OCI-LY7 (cell line): ENCODE results near the gene FRMD3. TPM values are rescaled to one million over a fixed set of nuclear protein-coding genes. Genes with fewer than 3 reads are reported as not detected.

Experiments used
- BruUV-seq: library from RNA; stranded (reverse); fragments of 400-500 nt; replicated peaks from 2 replicates; lab custom pipeline; 2021; lab: Mats Ljungman, UMichigan
- CTCF ChIA-PET: fragments of 300-600 bp; sonication (Branson Sonifier 250); formaldehyde crosslinking; loops from one replicate; lab custom pipeline; 2022; ENCODE audit warnings: antibody characterized with exemption; ENCODE audit not compliant: unreplicated experiment; lab: Charles Lee
- POLR2A ChIA-PET: fragments of 300-600 bp; sonication (Branson Sonifier 250); formaldehyde crosslinking; loops from one replicate; lab custom pipeline; 2022; ENCODE audit warnings: antibody characterized with exemption; lab: Charles Lee
- DNase-seq: peaks from one replicate; pipeline ENCODE4 v3.0.0-alpha.2; 2015; ENCODE audit warnings: low spot score
- H2AFZ ChIP-seq: fragments of 200-600 bp; sonication (generic), shearing (Covaris generic); 2 replicates; pipeline ENCODE4 v1.6.1; 2014; ENCODE audit warnings: mild to moderate bottlenecking, antibody characterized with exemption, low read length, moderate library complexity
- H3K27ac ChIP-seq: fragments of 200-600 bp; sonication (generic); 2 replicates; pipeline ENCODE4 v1.5.1; 2014; ENCODE audit warnings: mixed run types, low read depth, mild to moderate bottlenecking, moderate library complexity, low read length, inconsistent platforms; ENCODE audit not compliant: poor library complexity, severe bottlenecking
- H3K36me3 ChIP-seq: fragments of 200-600 bp; sonication (generic); 2 replicates; pipeline ENCODE4 v1.6.1; 2014; ENCODE audit warnings: mild to moderate bottlenecking, antibody characterized with exemption, low read length, moderate library complexity, mixed read lengths; ENCODE audit not compliant: insufficient read depth
- H3K4me1 ChIP-seq: fragments of 200-600 bp; sonication (generic); 2 replicates; pipeline ENCODE4 v1.5.1; 2014; ENCODE audit warnings: mild to moderate bottlenecking, low read length; ENCODE audit not compliant: insufficient read depth, poor library complexity, severe bottlenecking
- H3K4me2 ChIP-seq: fragments of 200-600 bp; sonication (generic); 2 replicates; pipeline ENCODE4 v1.6.1; 2014; ENCODE audit warnings: mild to moderate bottlenecking, low read length
- H3K4me3 ChIP-seq: fragments of 200-600 bp; sonication (generic); 2 replicates; pipeline ENCODE4 v1.5.1; 2014; ENCODE audit warnings: mild to moderate bottlenecking, low read depth, low read length; ENCODE audit not compliant: poor library complexity, severe bottlenecking
- H3K79me2 ChIP-seq: fragments of 200-600 bp; sonication (generic); 2 replicates; pipeline ENCODE4 v1.6.1; 2016; ENCODE audit warnings: low read depth, mild to moderate bottlenecking, low read length, moderate library complexity, mixed read lengths; ENCODE audit not compliant: insufficient read depth
- H3K9me2 ChIP-seq: fragments of 200-600 bp; sonication (generic); 2 replicates; pipeline ENCODE4 v1.6.1; 2016; ENCODE audit warnings: mild to moderate bottlenecking, low read length, mixed read lengths; ENCODE audit not compliant: insufficient read depth
- H3K9me3 ChIP-seq: fragments of 200-600 bp; sonication (generic); 2 replicates; pipeline ENCODE4 v1.6.1; 2014; ENCODE audit warnings: mild to moderate bottlenecking, mixed run types, low read length, mixed read lengths
- H4K20me1 ChIP-seq: fragments of 200-600 bp; sonication (generic); 2 replicates; pipeline ENCODE4 v1.6.1; 2014; ENCODE audit warnings: mild to moderate bottlenecking, antibody characterized with exemption, low read length, moderate library complexity, mixed read lengths; ENCODE audit not compliant: insufficient read depth
- EZH2phosphoT487 ChIP-seq: fragments of 200-600 bp; sonication (generic); IDR thresholded peaks from 2 replicates; pipeline ENCODE4 v1.6.1; 2018; ENCODE audit warnings: low read depth, borderline replicate concordance, mild to moderate bottlenecking, mixed run types, antibody characterized with exemption, low read length, moderate library complexity, mixed read lengths
- intact Hi-C: fragments of 100-400 bp; cut with micrococcal nuclease; formaldehyde crosslinking; loops from one replicate; pipeline ENCODE4 v1.10.0; 2022; ENCODE audit not compliant: unreplicated experiment
- total RNA-seq, 2 experiments: library from RNA; depleted of rRNA in 1 of 2; stranded (reverse); fragments of >200 nt in 1 of 2; shearing (Covaris generic) in 1 of 2; gene quantifications; 2 replicates each; pipeline ENCODE4 v1.2.3, GENCODE V29; 2014 to 2022
- TF ChIP-seq, protein P1 (sequence below): fragments of 200-600 bp; sonication (generic); conservative IDR thresholded peaks from 2 replicates; pipeline ENCODE4 v1.5.1; 2014; ENCODE audit warnings: mild to moderate bottlenecking, antibody characterized with exemption, low read length, moderate library complexity, mixed read lengths

The FRMD3 gene
- total RNA-seq, 2 experiments from 2014 or later = 0.48 to 1.4 TPM

DNA sequence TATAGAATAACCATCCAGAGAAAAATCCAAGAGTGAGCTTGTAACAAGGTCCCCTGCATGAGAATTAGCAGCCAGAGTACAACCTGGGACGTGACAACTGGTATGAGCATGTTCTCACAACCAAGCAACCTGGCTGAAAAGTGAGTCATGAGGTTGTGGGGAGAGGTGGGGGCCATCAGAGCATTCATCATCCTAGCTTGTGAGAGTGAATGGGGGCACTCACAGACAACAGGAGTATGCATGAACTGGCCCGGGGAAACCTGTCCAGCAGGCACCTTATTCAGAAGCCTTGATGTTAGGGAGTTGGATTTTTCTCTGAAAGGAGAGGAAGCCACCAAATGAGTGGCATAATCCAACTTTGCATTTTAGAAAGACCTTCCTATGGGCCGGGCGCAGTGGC lies 113.0 kb downstream of the FRMD3 start:
- Histone ChIP-seq H3K79me2 (no peaks in the 10 kb centered on the region), H4K20me1 (no peaks in the 10 kb centered on the region; the same call in 1 of the 2 replicates), H3K4me3 (no peak overlapping the region), H3K4me2 (no peak overlapping the region), H3K27ac (no peak overlapping the region), H3K9me2 (no peaks in the 10 kb centered on the region), H3K4me1 (no peaks in the 10 kb centered on the region), H3K36me3 (no peaks in the 10 kb centered on the region), H3K9me3 (no peaks in the 10 kb centered on the region), H2AFZ (no peak overlapping the region)
- DNase-seq = no peak
- BruUV-seq = no TSS peak
- intact Hi-C loops = no loop called here
- POLR2A ChIA-PET = interaction anchor here (1.1 kb wide), 1 partner anchor 11 kb away, joined by 4 read pairs; no protein-coding TSS in a partner anchor
- TF ChIP-seq EZH2phosphoT487 = no peak
- TF ChIP-seq, protein P1, sequence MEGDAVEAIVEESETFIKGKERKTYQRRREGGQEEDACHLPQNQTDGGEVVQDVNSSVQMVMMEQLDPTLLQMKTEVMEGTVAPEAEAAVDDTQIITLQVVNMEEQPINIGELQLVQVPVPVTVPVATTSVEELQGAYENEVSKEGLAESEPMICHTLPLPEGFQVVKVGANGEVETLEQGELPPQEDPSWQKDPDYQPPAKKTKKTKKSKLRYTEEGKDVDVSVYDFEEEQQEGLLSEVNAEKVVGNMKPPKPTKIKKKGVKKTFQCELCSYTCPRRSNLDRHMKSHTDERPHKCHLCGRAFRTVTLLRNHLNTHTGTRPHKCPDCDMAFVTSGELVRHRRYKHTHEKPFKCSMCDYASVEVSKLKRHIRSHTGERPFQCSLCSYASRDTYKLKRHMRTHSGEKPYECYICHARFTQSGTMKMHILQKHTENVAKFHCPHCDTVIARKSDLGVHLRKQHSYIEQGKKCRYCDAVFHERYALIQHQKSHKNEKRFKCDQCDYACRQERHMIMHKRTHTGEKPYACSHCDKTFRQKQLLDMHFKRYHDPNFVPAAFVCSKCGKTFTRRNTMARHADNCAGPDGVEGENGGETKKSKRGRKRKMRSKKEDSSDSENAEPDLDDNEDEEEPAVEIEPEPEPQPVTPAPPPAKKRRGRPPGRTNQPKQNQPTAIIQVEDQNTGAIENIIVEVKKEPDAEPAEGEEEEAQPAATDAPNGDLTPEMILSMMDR = no peak
- CTCF ChIA-PET = no interaction called here

DNA sequence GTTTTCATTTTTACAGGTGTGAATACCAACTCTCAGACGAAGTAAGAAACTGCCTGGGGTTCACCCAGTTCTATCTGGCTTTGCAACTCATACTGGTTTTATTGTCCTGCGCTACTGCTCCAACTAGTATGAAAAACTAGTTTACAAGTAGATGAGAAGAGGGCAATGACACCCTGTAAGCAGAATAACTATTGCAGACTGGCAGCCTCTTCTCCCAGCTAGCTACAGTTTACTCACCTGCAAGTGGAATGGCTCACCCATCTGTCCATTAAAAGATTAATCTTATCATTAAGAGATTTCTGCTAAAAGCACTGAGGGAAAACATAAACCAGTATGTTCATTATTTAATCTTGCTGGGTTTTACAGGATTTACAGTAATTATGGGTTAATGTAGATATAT lies 113.4 kb downstream of the FRMD3 start:
- intact Hi-C loops = no loop called here
- Histone ChIP-seq H4K20me1 (no peaks in the 10 kb centered on the region; the same call in 1 of the 2 replicates), H3K79me2 (no peaks in the 10 kb centered on the region), H3K9me2 (no peaks in the 10 kb centered on the region), H3K4me1 (no peaks in the 10 kb centered on the region), H3K9me3 (no peaks in the 10 kb centered on the region), H2AFZ (no peak overlapping the region), H3K4me3 (no peak overlapping the region), H3K36me3 (no peaks in the 10 kb centered on the region), H3K27ac (no peak overlapping the region), H3K4me2 (no peak overlapping the region)
- ChIA-PET CTCF (no interaction called here), POLR2A (interaction anchor here (1.1 kb wide), 1 partner anchor 11 kb away, joined by 4 read pairs; no protein-coding TSS in a partner anchor)
- BruUV-seq = no TSS peak
- TF ChIP-seq EZH2phosphoT487 = no peak
- TF ChIP-seq, protein P1 = no peak
- DNase-seq = no peak

DNA sequence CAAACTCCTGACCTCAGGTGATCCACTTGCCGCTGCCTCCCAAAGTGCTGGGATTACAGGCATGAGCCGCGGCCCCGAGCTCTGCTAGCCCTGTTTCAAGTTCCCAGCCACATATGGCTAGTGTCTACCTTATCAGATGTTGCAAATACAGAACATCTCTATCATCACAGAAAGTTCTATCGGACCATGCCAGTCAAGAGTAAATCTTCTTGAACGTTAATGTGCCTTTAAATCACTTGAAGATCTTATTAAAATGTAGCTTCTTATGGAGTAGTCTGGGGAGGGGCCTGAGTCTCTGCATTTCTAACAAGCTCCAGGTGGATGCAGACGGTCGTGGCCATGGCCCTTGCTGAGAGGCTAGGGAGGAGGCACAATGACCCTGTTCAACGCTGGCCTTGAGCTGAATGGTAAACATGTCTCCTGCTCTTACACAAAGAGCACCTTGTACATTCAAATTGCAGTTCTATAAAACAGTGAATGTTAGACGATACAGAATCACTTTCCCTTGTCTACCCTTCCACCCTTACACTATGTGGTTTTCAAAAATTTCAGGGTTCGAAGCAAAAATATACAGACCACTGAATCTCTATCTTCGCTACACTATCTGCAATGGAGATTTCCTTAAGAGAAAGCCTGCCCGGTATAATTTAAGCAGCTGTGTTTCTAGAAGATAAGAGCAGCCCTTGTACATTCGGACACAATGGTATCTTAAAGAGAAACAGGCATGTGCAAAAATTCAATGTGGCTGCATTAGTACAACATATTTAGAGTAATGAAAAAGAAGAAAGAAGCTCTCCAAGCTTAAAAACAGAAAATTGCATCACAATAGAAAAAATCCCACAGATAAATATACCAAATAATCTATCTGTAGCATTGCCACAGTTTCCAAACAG lies 114.1 kb downstream of the FRMD3 start:
- Histone ChIP-seq H3K79me2 (no peaks in the 10 kb centered on the region), H3K9me3 (no peaks in the 10 kb centered on the region), H3K27ac (no peak overlapping the region), H3K9me2 (no peaks in the 10 kb centered on the region), H3K36me3 (no peaks in the 10 kb centered on the region), H2AFZ (no peak overlapping the region), H3K4me2 (no peak overlapping the region), H4K20me1 (no peaks in the 10 kb centered on the region; the same call in 1 of the 2 replicates), H3K4me3 (no peak overlapping the region), H3K4me1 (no peaks in the 10 kb centered on the region)
- intact Hi-C loops = no loop called here
- CTCF ChIA-PET = no interaction called here
- POLR2A ChIA-PET = no interaction called here
- TF ChIP-seq EZH2phosphoT487 = no peak
- TF ChIP-seq, protein P1 = no peak
- no TSS peak for BruUV-seq
- DNase-seq = no peak
